ENCODE data around the gene MED13.

GRCh38 chr17:62059414-62059813, 5.7 kb downstream of the MED13 start:
- no peak for TF ChIP-seq CTCF (IDR thresholded peaks at IDR 0.05)
- TF ChIP-seq POLR2A (IDR thresholded peaks at IDR 0.05): no peak
